Astrocyte (in vitro differentiated cells and primary cell): ENCODE measurements around the gene COA1. TPM values are rescaled to one million over a fixed set of nuclear protein-coding genes. Genes with fewer than 3 reads are reported as not detected.

Experiments
- DNase-seq: peaks from one replicate; pipeline ENCODE4 v3.0.0-alpha.2; 2010; ENCODE audit warnings: low read depth
- FAIRE-seq: peaks from 2 replicates; lab custom pipeline; 2011; peaks lifted over from hg19 to GRCh38; lab: Jason Lieb, UNC
- H2AFZ ChIP-seq: 2 replicates; pipeline ENCODE4 v1.6.0; 2012; ENCODE audit warnings: low read depth, low read length, inconsistent platforms
- H3K27ac ChIP-seq: 2 replicates; pipeline ENCODE4 v1.5.1; 2011; ENCODE audit warnings: low read depth, low read length, inconsistent platforms
- H3K27me3 ChIP-seq: 2 replicates; pipeline ENCODE4 v1.6.0; 2011; ENCODE audit warnings: low read length, inconsistent platforms; ENCODE audit not compliant: insufficient read depth
- H3K36me3 ChIP-seq: 2 replicates; pipeline ENCODE4 v1.5.1; 2011; ENCODE audit warnings: low read length, inconsistent platforms; ENCODE audit not compliant: insufficient read depth
- H3K4me1 ChIP-seq: 2 replicates; pipeline ENCODE4 v1.5.1; 2011; ENCODE audit warnings: low read length, inconsistent platforms; ENCODE audit not compliant: insufficient read depth
- H3K4me2 ChIP-seq: 2 replicates; pipeline ENCODE4 v1.6.0; 2012; ENCODE audit warnings: low read length, inconsistent platforms
- H3K4me3 ChIP-seq: 2 replicates; pipeline ENCODE4 v1.5.1; 2011; ENCODE audit warnings: low read depth, mild to moderate bottlenecking, low read length, inconsistent platforms; ENCODE audit not compliant: insufficient read depth
- H3K79me2 ChIP-seq: 2 replicates; pipeline ENCODE4 v1.6.0; 2012; ENCODE audit warnings: mild to moderate bottlenecking, low read length, inconsistent platforms; ENCODE audit not compliant: insufficient read depth
- H3K9ac ChIP-seq: 2 replicates; pipeline ENCODE4 v1.6.0; 2012; ENCODE audit warnings: mild to moderate bottlenecking, low read length, inconsistent platforms
- H3K9me3 ChIP-seq: 2 replicates; pipeline ENCODE4 v1.5.1; 2012; ENCODE audit warnings: low read depth, mild to moderate bottlenecking, low read length, inconsistent platforms; ENCODE audit not compliant: insufficient read depth
- H4K20me1 ChIP-seq: 2 replicates; pipeline ENCODE4 v1.6.0; 2012; ENCODE audit warnings: low read length, inconsistent platforms; ENCODE audit not compliant: insufficient read depth
- H3K27ac Mint-ChIP-seq: one replicate; pipeline ENCODE4 v1.8.0; 2021; ENCODE audit warnings: mild to moderate bottlenecking, mixed read lengths; ENCODE audit not compliant: unreplicated experiment
- H3K27me3 Mint-ChIP-seq: one replicate; pipeline ENCODE4 v1.8.0; 2021; ENCODE audit warnings: low read depth, mixed read lengths; ENCODE audit not compliant: unreplicated experiment
- H3K36me3 Mint-ChIP-seq: one replicate; pipeline ENCODE4 v1.8.0; 2021; ENCODE audit warnings: low read depth, mixed read lengths; ENCODE audit not compliant: unreplicated experiment
- H3K4me1 Mint-ChIP-seq: one replicate; pipeline ENCODE4 v1.8.0; 2021; ENCODE audit warnings: low read depth, mixed read lengths; ENCODE audit not compliant: unreplicated experiment
- H3K4me3 Mint-ChIP-seq: one replicate; pipeline ENCODE4 v1.8.0; 2021; ENCODE audit warnings: mild to moderate bottlenecking, moderate library complexity, mixed read lengths; ENCODE audit not compliant: unreplicated experiment
- H3K9me3 Mint-ChIP-seq: one replicate; pipeline ENCODE4 v1.8.0; 2021; ENCODE audit warnings: mild to moderate bottlenecking, mixed read lengths; ENCODE audit not compliant: unreplicated experiment
- CTCF ChIP-seq: IDR thresholded peaks from 2 replicates; pipeline ENCODE4 v1.5.1; 2011; ENCODE audit warnings: low read depth, mild to moderate bottlenecking, inconsistent platforms, low read length, moderate library complexity; ENCODE audit not compliant: insufficient read depth
- EZH2 ChIP-seq: IDR thresholded peaks from 2 replicates; pipeline ENCODE4 v1.6.1; 2012; ENCODE audit warnings: mild to moderate bottlenecking, low read length, inconsistent platforms; ENCODE audit not compliant: insufficient read depth
- total RNA-seq: library from RNA; stranded (reverse); gene quantifications from 2 replicates; pipeline ENCODE4 v1.2.1, GENCODE V29; 2021

COA1 gene
- total RNA-seq, 1 donor from 2014 or later, result 47.0 TPM

- peak within 1 kb of the TSS; percentile 94 for H3K4me2 ChIP-seq
- H2AFZ ChIP-seq, result peak within 1 kb of the TSS; percentile 91
- peak within 1 kb of the TSS; percentile 48 for H3K27ac ChIP-seq
- Mint-ChIP-seq H3K4me3 (peak within 1 kb of the TSS; percentile 85), H3K27me3 (no peaks in the 10 kb centered on the region), H3K9me3 (peaks cover 2% of the 10 kb centered on the region), H3K4me1 (peaks cover 29% of the 10 kb centered on the region), H3K27ac (peak within 1 kb of the TSS; percentile 71), H3K36me3 (peaks cover 5% of the 10 kb centered on the region)
- H4K20me1 ChIP-seq, result peaks cover 5% of the 10 kb centered on the region
- DNase-seq, result peak; percentile 18
- peaks cover 5% of the 10 kb centered on the region for H3K79me2 ChIP-seq
- FAIRE-seq, result no peak
- H3K9ac ChIP-seq, result peak within 1 kb of the TSS; percentile 83
- no peaks in the 10 kb centered on the region for H3K9me3 ChIP-seq
- no peak for TF ChIP-seq EZH2
- no peak for TF ChIP-seq CTCF
- H3K27me3 ChIP-seq, result no peaks in the 10 kb centered on the region
- no peaks in the 10 kb centered on the region for H3K36me3 ChIP-seq
- peaks cover 13% of the 10 kb centered on the region for H3K4me1 ChIP-seq
- peak within 1 kb of the TSS; percentile 70 for H3K4me3 ChIP-seq
These were observed 28.9 kb upstream of the COA1 start, which contains the start of gene BLVRA for GRCh38 chr7:43758029-43758821. Gene BLVRA (plus strand): TSS chr7:43758680. CDS start chr7:43771159, 12,479 bp downstream.

- H3K27ac ChIP-seq, result no peak overlapping the region
- no peak overlapping the region for H3K4me3 ChIP-seq
- no peak overlapping the region for H3K9ac ChIP-seq
- no peaks in the 10 kb centered on the region for H3K27me3 ChIP-seq
- H3K36me3 ChIP-seq, result no peaks in the 10 kb centered on the region
- peaks cover 5% of the 10 kb centered on the region for H4K20me1 ChIP-seq
- peaks cover 2% of the 10 kb centered on the region for H3K9me3 Mint-ChIP-seq
- peaks cover 5% of the 10 kb centered on the region for H3K79me2 ChIP-seq
- H3K4me1 Mint-ChIP-seq, result peaks cover 25% of the 10 kb centered on the region
- H3K4me3 Mint-ChIP-seq, result peak overlapping the region; percentile 83
- no peak for DNase-seq
- peak overlapping the region; percentile 75 for H3K27ac Mint-ChIP-seq
- H3K36me3 Mint-ChIP-seq, result peaks cover 1% of the 10 kb centered on the region
- no peak overlapping the region for H2AFZ ChIP-seq
- H3K9me3 ChIP-seq, result no peaks in the 10 kb centered on the region
- no peaks in the 10 kb centered on the region for H3K27me3 Mint-ChIP-seq
- FAIRE-seq, result no peak
- no peak for TF ChIP-seq CTCF
- no peak for TF ChIP-seq EZH2
- H3K4me2 ChIP-seq, result no peak overlapping the region
- peaks cover 13% of the 10 kb centered on the region for H3K4me1 ChIP-seq
These were observed 27.9 kb upstream of the COA1 start for GRCh38 chr7:43757073-43757720.
